HG02943 (cell line): ENCODE measurements around the gene GPR18.
"Not testable (repeated sequence)": the region's sequence is repeated elsewhere in the genome, so short reads cannot be mapped to it uniquely, and the experiment has no call there.

Experiments
- ATAC-seq: cut with Tn5 transposase; IDR thresholded peaks from one replicate; pipeline ENCODE4 v1.9.1; 2021; ENCODE audit warnings: mild to moderate bottlenecking, low read depth, moderate library complexity; ENCODE audit not compliant: unreplicated experiment

The GPR18 gene

DNA sequence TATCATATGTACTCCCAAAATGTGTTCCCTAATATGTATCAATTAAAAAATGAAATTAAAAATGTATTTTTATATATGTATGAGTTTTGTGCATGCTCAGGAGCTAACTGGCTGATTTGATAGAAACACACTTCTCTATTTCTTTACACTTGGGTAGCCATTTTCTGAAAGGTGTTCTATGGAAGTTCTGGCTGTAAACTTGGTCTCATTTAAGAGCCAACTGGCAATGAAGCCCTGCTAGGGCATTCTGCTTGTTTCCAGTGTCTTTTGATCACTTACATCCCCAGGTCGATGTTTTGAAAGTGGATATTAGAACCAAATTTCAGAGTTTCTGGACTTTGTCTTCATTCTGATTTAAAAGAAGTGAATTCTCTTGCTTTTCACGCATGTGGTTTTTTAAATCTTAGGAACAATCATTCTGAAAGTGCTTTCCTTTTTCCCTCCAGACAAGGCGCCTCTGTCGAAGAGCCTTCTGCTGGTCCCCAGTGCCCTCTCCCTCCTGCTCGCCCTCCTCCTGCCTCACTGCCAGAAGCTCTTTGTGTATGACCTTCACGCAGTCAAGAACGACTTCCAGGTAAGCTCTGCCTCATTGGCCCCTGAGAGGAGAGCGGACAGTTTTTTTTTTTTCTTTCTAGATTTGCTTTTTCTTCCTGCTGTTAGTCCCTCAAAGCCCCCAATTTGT lies 20.1 kb downstream of the GPR18 start:
- no peak for ATAC-seq

GRCh38 chr13:99231721-99232120 lies 26.5 kb downstream of the GPR18 start:
- no peak for ATAC-seq

- no peak for ATAC-seq
Observed at GRCh38 chr13:99230991-99231390, 27.2 kb downstream of the GPR18 start.

DNA sequence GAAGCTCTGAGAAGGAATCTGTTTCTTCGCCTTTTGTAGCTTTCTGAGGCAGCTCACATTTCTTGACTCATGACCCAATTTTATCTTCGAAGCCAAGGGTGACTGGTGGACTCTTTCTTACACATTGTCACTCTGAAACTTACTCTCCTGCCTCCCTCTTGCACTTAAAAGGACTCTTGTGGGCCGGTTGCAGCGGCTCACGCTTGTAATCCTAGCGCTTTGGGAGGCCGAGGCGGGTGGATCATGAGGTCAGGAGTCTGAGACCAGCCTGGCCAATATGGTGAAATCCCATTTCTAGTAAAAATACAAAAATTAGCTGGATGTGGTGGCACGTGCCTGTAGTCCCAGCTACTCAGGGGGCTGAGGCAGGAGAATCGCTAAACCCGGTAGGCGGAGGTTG lies 27.6 kb downstream of the GPR18 start:
- ATAC-seq: not testable (repeated sequence)

DNA sequence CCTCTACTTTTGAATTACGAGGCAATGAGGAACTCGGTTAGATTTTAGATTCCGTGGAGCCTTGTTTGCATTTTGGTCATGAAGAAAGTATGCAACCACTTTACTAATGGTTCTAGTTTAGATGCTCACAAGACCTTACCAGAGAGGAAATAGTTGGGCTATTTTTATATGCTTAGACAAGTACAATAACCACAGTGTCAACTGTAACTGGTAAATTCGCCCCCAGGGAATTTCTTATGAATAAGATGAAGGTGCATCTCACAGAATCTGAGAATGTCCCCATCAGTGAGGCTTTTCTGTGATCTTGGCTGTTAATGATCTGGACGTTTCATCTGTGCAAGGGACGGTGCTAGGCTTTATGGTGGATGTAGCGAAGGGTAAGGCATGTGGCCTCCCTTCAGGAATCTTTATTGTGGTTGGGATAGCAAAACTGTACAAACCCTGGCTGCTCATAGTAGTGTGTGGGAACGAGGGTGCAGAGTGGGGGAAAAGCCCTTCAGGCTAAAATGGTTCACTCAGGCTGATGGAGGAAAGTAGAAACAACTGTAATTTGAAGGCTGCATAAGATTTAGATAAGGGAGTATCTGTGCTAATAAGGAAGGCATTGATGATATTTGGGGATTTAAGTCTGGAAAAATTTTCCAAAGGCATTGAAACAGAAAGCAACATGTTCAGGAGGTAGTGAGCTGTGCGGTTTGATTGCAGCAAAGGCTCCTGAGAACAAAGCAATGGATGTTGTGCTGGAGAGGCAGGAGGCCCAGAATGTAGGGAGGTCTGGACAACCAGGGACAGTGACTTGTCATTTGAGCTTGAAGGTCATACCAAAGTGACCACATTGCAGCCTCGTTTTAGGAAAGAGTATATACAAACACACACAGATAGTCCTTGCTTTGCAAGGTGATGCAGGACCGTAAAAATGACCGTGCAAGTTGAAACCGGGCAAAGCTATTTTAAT lies 29.2 kb downstream of the GPR18 start:
- peak; percentile 93 for ATAC-seq

GRCh38 chr13:99227909-99228688 lies 30.1 kb downstream of the GPR18 start:
- no peak for ATAC-seq

GRCh38 chr13:99227331-99227900 lies 30.8 kb downstream of the GPR18 start:
- ATAC-seq: no peak

DNA sequence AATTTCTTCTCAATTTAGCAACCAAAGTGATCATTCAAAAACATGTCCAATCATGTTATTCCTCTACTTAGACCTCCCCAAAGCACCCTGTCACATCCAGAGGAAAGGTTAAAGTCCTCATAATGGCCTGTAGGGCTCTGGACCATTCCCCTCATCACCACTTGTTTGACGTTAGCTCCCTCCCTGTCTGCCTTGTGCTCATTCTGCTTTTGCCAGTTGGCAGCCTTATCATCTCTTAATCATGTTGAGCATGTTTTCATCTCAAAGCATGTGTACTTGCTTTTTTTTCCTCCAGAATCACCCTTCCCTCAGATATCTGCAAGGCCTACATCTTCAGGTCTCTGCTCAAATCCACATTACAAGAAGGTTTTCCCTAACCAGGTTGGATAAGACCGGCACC lies 31.7 kb downstream of the GPR18 start:
- no peak for ATAC-seq

GRCh38 chr13:99225078-99225477 lies 33.1 kb downstream of the GPR18 start:
- ATAC-seq: no peak

DNA sequence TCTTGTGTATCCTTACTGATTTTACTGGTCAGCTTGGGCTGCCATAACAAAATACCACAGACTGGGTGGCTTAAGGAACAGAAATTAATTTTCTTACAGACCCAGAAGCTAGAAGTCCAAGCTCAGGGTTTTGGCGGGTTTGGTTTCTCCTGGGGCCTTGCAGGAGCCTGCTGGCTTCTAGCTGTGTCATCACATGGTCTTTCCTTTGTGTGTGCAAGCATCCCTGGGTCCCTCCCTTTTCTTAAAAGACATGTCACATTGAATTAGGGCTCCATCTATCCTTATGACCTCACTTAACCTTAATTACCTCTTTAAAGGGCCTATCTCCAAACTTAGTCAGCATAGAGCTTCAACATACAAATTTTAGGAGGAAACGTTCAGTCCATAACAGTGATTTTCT lies 34.2 kb downstream of the GPR18 start:
- no peak for ATAC-seq

DNA sequence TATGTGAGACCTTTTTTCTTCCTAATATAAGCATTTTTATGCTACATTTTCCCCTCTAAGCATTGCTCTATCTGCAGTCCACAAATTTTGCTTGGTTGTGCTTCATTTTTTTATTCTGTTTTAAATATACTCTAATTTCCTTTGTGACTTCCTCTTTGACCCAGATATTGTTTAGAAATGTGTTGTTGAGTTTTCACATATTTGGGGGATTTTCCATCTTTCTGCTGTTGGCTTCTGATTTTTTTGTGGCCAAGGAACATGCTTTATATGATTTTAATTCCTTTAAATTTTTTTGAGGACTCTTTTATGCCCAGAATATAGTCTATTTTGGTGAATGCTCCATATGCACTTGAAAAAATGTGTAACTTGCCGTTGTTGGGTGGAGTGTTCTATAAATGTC lies 34.6 kb downstream of the GPR18 start:
- no peak for ATAC-seq

DNA sequence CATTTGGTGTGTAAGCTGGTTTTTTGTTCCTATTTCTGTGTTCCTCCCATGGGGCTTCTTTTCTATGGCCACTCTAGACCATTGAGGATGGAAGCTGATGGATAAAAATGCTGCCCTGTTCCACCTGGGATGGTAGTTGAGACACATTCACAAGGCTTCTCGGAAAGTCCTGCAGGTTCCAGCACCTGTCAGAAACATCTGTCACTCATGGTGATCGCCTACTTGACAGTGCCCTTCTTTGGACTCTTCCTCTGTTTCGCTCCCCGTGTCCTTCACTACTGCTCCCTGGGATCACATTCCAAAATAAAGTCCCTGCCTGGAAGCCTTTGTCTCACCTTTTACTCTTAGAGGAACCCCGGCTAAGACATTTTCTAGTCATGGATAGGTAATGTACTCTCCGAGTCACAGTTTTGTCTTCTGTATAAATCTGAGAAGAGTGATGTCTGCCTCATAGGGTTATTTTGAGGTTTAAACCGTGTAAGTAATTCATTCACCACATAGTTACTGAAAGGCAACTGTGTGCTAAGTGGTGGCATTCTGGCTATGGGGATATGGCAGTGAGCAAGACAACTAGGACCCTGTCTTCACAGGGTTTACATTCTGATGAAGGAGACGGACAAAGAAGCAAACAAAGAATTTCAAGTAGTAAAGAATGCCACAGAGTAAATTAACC lies 36.5 kb downstream of the GPR18 start:
- no peak for ATAC-seq

- no peak for ATAC-seq
Observed at GRCh38 chr13:99220199-99220935, 37.8 kb downstream of the GPR18 start.

GRCh38 chr13:99218969-99219368 lies 39.2 kb downstream of the GPR18 start:
- ATAC-seq: no peak

DNA sequence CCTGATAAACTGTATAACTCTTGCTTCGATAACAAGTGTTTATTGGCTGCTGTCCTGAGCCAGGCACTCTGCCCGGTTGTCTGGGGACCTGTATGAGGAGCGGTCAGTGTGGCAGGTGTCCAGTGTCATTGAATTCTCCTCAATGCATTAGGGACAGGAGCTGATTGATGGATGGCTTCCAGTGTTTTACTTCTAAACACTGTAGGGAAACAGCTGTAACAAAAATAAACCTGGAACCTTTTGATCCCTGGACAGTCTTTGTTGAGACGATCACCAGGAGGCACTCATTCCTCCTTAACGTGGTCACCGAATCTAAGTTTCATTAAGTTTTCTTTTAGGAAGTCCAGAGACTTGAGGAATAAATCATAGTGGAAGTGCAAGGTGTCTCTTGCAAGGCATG lies 39.6 kb downstream of the GPR18 start:
- ATAC-seq: no peak

- ATAC-seq: no peak
Observed at GRCh38 chr13:99218126-99218525, 40.1 kb downstream of the GPR18 start.

DNA sequence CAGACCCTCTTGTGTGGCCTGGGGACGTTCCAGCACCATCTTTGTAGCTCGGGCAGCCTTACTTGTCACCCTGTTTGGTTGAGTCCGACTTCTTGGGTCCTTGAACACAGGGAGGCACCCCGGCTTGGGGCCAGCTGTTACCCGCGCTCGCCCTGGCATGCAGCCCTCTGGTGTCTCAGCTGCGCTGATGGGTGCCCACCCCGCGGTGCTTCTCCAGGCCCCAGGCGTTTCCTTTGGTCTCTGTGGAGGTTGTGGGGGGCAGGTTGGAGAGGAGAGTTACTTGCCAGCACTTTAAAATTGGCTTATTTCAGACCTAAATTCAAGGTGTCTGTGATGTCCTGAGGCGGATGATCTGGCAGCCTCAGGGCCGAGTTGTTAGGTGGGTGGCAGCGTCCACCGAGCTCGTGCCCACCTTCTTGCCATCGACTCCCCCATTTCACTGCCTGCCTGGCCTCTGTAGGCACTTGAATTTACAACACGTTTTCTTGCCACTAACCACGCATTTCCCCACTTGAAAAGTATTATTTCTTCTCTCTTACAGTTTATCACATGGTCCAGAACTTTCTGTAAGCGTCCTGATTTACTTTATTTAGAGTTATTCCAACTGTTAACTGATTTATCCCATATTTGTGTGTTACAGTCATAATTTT lies 40.6 kb downstream of the GPR18 start:
- ATAC-seq: no peak

GRCh38 chr13:99215184-99215830 lies 42.9 kb downstream of the GPR18 start:
- ATAC-seq: no peak
